CD14-positive monocyte (primary cell): ENCODE results near the gene SPDL1. TPM values are rescaled to one million over a fixed set of nuclear protein-coding genes. Genes with fewer than 3 reads are reported as not detected.

Experiments used
- DNase-seq, 3 donors: peaks; one replicate each; pipeline ENCODE4 v3.0.0-alpha.2; 2011 to 2022
- H2AFZ ChIP-seq: 2 replicates; pipeline ENCODE4 v1.6.0; 2012; ENCODE audit warnings: mild to moderate bottlenecking, low read depth, low read length, inconsistent platforms; ENCODE audit not compliant: insufficient read depth, poor library complexity, severe bottlenecking
- H3K27ac ChIP-seq, 2 donors: 1 replicate in 1 of 2; 2 replicates in 1 of 2; pipeline ENCODE4 v1.5.1; 2012 to 2013; ENCODE audit warnings: low read length in 2 of 2, control low read depth in 1 of 2, inconsistent platforms in 1 of 2, low read depth in 1 of 2, mild to moderate bottlenecking in 1 of 2
- H3K27me3 ChIP-seq, 2 donors: one replicate each; pipeline versions ENCODE4 v1.6.0 to v1.6.1; 2011 to 2013; ENCODE audit warnings: low read length in 2 of 2; ENCODE audit not compliant: control insufficient read depth in 2 of 2, insufficient read depth in 2 of 2
- H3K36me3 ChIP-seq, 2 donors: replicated peaks in 1 of 2; 1 replicate in 1 of 2; 2 replicates in 1 of 2; pipeline versions ENCODE4 v1.5.1 to v1.6.1; 2012 to 2013; ENCODE audit warnings: low read length in 2 of 2, control low read depth in 1 of 2, inconsistent platforms in 1 of 2, mild to moderate bottlenecking in 1 of 2; ENCODE audit not compliant: insufficient read depth in 2 of 2, control insufficient read depth in 1 of 2
- H3K4me1 ChIP-seq, 2 donors: 1 replicate in 1 of 2; 2 replicates in 1 of 2; pipeline versions ENCODE4 v1.5.1 to v1.6.1; 2012 to 2013; ENCODE audit warnings: low read length in 2 of 2, control low read depth in 1 of 2, inconsistent platforms in 1 of 2, mild to moderate bottlenecking in 1 of 2, moderate library complexity in 1 of 2; ENCODE audit not compliant: insufficient read depth in 2 of 2, control insufficient read depth in 1 of 2
- H3K4me2 ChIP-seq: replicated peaks from 2 replicates; pipeline ENCODE3; 2012; ENCODE audit warnings: low read length, moderate library complexity, mild to moderate bottlenecking; ENCODE audit not compliant: poor library complexity, severe bottlenecking; ENCODE audit errors: extremely low read depth
- H3K4me3 ChIP-seq, 3 experiments: fragments of 200-600 bp in 1 of 3; sonication (generic) in 1 of 3; replicated peaks in 1 of 3; 1 replicate in 2 of 3; 2 replicates in 1 of 3; pipeline ENCODE4 v1.5.1; 2011 to 2013; ENCODE audit warnings: low read length in 3 of 3, mild to moderate bottlenecking in 3 of 3, control low read depth in 2 of 3, low read depth in 2 of 3, inconsistent platforms in 1 of 3, moderate library complexity in 1 of 3
- H3K79me2 ChIP-seq: 2 replicates; pipeline ENCODE4 v1.6.0; 2012; ENCODE audit warnings: mild to moderate bottlenecking, control low read depth, inconsistent platforms, low read length, moderate library complexity; ENCODE audit not compliant: insufficient read depth
- H3K9ac ChIP-seq: 2 replicates; pipeline ENCODE4 v1.6.0; 2017; ENCODE audit warnings: low read length, mild to moderate bottlenecking; ENCODE audit not compliant: insufficient read depth, poor library complexity, severe bottlenecking
- H3K9me3 ChIP-seq, 2 donors: replicated peaks in 1 of 2; 1 replicate in 1 of 2; 2 replicates in 1 of 2; pipeline versions ENCODE4 v1.5.1 to v1.6.1; 2012 to 2013; ENCODE audit warnings: low read length in 2 of 2, control low read depth in 1 of 2; ENCODE audit not compliant: control insufficient read depth in 1 of 2, insufficient read depth in 1 of 2
- H4K20me1 ChIP-seq: 2 replicates; pipeline ENCODE4 v1.6.0; 2012; ENCODE audit warnings: mild to moderate bottlenecking, low read length, control low read depth, moderate library complexity; ENCODE audit not compliant: insufficient read depth
- H3K27ac Mint-ChIP-seq, 7 donors: one replicate each; pipeline ENCODE4 v1.8.0; 2020; ENCODE audit warnings: mild to moderate bottlenecking in 7 of 7, mixed read lengths in 7 of 7, moderate library complexity in 6 of 7, inconsistent platforms in 2 of 7
- H3K27me3 Mint-ChIP-seq, 3 donors: one replicate each; pipeline ENCODE4 v1.8.0; 2021 to 2022; ENCODE audit warnings: low read depth in 3 of 3, mild to moderate bottlenecking in 3 of 3, mixed read lengths in 3 of 3, moderate library complexity in 3 of 3, inconsistent platforms in 1 of 3
- H3K36me3 Mint-ChIP-seq, 2 donors: one replicate each; pipeline ENCODE4 v1.8.0; 2020; ENCODE audit warnings: mixed read lengths in 2 of 2, inconsistent platforms in 1 of 2, mild to moderate bottlenecking in 1 of 2
- H3K4me1 Mint-ChIP-seq: one replicate; pipeline ENCODE4 v1.8.0; 2020; ENCODE audit warnings: mild to moderate bottlenecking, mixed read lengths
- H3K4me3 Mint-ChIP-seq, 2 donors: one replicate each; pipeline ENCODE4 v1.8.0; 2020; ENCODE audit warnings: mild to moderate bottlenecking in 2 of 2, mixed read lengths in 2 of 2, moderate library complexity in 1 of 2
- H3K9me3 Mint-ChIP-seq, 7 donors: one replicate each; pipeline ENCODE4 v1.8.0; 2020 to 2022; ENCODE audit warnings: mixed read lengths in 7 of 7, mild to moderate bottlenecking in 6 of 7, moderate library complexity in 6 of 7, inconsistent platforms in 2 of 7
- WGBS: methylation state at CpG from one replicate; pipeline ENCODE4 v1.1.5; 2013; ENCODE audit warnings: missing lambda C conversion rate; ENCODE audit not compliant: insufficient coverage; 5-methylcytosine and 5-hydroxymethylcytosine counted together
- intact Hi-C, 2 donors: fragments of 100-400 bp; cut with micrococcal nuclease; formaldehyde crosslinking; loops; one replicate each; pipeline versions ENCODE4 v1.15.0 to v1.15.1; 2023
- polyA plus RNA-seq, 3 donors: library from polyadenylated mRNA; depleted of rRNA in 1 of 3; unstranded in 2 of 3; stranded (reverse) in 1 of 3; fragments of 300-500 nt in 2 of 3; fragments of >200 nt in 1 of 3; fragmentation: Illumina TruSeq in 2 of 3; gene quantifications; 1 replicate in 2 of 3; 2 replicates in 1 of 3; pipeline ENCODE4 v1.2.3, GENCODE V29; 2012 to 2021
- TF ChIP-seq, protein P1 (sequence below): fragments of 200-600 bp; IDR thresholded peaks from one replicate; pipeline ENCODE4 v1.8.0; 2022; ENCODE audit warnings: antibody characterized with exemption, mild to moderate bottlenecking

The SPDL1 gene
- polyA plus RNA-seq, 3 donors, result 1.4 to 1.6 (median 1.6) TPM

DNA sequence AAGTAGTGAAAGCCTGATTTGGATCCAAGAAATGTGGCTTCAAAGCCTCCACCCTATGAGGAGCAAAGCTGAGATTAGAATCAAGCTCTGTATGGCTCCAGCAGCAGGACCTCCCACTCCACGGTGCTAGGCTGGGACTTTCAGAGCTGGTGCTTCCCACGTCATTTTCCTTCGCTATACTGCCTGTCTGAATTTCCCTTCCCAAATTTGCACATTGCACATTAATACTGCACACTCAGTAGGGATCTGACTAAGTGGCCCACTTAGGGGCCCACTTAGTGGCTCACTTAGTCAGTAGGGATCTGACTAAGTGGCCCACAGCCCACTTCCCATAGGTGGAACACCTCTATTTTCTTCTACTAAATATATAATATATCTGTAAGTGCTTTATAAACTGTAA lies 14.1 kb upstream of the SPDL1 start:
- H3K79me2 ChIP-seq, result no peaks in the 10 kb centered on the region
- TF ChIP-seq, protein P1, sequence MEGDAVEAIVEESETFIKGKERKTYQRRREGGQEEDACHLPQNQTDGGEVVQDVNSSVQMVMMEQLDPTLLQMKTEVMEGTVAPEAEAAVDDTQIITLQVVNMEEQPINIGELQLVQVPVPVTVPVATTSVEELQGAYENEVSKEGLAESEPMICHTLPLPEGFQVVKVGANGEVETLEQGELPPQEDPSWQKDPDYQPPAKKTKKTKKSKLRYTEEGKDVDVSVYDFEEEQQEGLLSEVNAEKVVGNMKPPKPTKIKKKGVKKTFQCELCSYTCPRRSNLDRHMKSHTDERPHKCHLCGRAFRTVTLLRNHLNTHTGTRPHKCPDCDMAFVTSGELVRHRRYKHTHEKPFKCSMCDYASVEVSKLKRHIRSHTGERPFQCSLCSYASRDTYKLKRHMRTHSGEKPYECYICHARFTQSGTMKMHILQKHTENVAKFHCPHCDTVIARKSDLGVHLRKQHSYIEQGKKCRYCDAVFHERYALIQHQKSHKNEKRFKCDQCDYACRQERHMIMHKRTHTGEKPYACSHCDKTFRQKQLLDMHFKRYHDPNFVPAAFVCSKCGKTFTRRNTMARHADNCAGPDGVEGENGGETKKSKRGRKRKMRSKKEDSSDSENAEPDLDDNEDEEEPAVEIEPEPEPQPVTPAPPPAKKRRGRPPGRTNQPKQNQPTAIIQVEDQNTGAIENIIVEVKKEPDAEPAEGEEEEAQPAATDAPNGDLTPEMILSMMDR, result no peak
- intact Hi-C loops, result no loop called here

DNA sequence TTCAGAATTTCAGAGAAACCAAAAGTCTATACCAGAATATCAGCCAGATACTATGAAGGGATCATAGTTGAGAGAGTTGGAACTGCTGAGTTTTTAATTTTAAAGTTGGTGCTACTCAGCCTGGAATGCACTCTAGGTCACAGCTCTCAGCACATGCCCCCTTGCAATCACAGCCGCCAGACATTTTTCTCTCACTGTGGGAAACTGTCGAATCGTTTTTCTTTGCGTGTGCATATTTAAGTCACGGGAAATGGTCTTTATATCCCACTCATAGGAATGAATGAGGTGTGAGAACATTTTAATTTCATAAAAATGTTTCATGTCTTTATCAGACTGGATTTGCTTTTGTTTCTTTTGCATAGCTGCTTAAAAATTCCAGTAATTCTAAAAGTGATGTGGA lies 12.2 kb upstream of the SPDL1 start:
- H3K36me3 Mint-ChIP-seq, result no peaks in the 10 kb centered on the region
- no peak overlapping the region for H3K4me3 Mint-ChIP-seq
- Histone ChIP-seq H3K4me2 (no peak overlapping the region), H4K20me1 (no peaks in the 10 kb centered on the region), H3K9ac (no peak overlapping the region), H2AFZ (no peak overlapping the region), H3K27ac (no peak overlapping the region), H3K9me3 (peaks cover 13 to 14% of the 10 kb centered on the region in 2 donors), H3K36me3 (no peaks in the 10 kb centered on the region), H3K4me1 (no peaks in the 10 kb centered on the region), H3K4me3 (no peak overlapping the region), H3K27me3 (peaks cover 25 to 44% of the 10 kb centered on the region in 2 donors), H3K79me2 (no peaks in the 10 kb centered on the region)
- no CpG with 5 or more reads among the region's 5 CpGs for WGBS
- H3K27ac Mint-ChIP-seq, result no peak overlapping the region
- H3K9me3 Mint-ChIP-seq, result peaks cover 7 to 15% (median 12%) of the 10 kb centered on the region in 7 donors
- TF ChIP-seq, protein P1, result no peak
- H3K27me3 Mint-ChIP-seq, result peaks cover 11 to 44% (median 11%) of the 10 kb centered on the region in 3 donors
- intact Hi-C loops, result no loop called here
- no peaks in the 10 kb centered on the region for H3K4me1 Mint-ChIP-seq
- DNase-seq, result no peak

More for the DNA sequence above, 14.1 kb upstream of the SPDL1 start:
- H3K9ac ChIP-seq, result no peak overlapping the region
- 97% methylated on average over 3 of the region's 3 CpGs for WGBS
- Mint-ChIP-seq H3K27me3 (peaks cover 9 to 36% (median 13%) of the 10 kb centered on the region in 3 donors), H3K4me1 (no peaks in the 10 kb centered on the region), H3K4me3 (peak overlapping the region in 1 of 2 donors; percentile 13), H3K9me3 (peaks cover 7 to 15% (median 12%) of the 10 kb centered on the region in 7 donors), H3K27ac (peak overlapping the region in 1 of 7 donors; percentile 75), H3K36me3 (no peaks in the 10 kb centered on the region)
- no peak for DNase-seq
- H3K4me3 ChIP-seq, result no peak overlapping the region
- peaks cover 12 to 28% of the 10 kb centered on the region in 2 donors for H3K27me3 ChIP-seq
- no peaks in the 10 kb centered on the region for H3K36me3 ChIP-seq
- H4K20me1 ChIP-seq, result no peaks in the 10 kb centered on the region
- peaks cover 13 to 14% of the 10 kb centered on the region in 2 donors for H3K9me3 ChIP-seq
- H2AFZ ChIP-seq, result no peak overlapping the region
- no peaks in the 10 kb centered on the region for H3K4me1 ChIP-seq
- H3K27ac ChIP-seq, result no peak overlapping the region
- H3K4me2 ChIP-seq, result no peak overlapping the region
